MM.1S (cell line): ENCODE data around the gene DCBLD1.

Experiments
- DNase-seq: peaks from one replicate; pipeline ENCODE4 v3.0.0-alpha.2; 2015
- H2AFZ ChIP-seq: fragments of 300-600 bp; sonication (generic); 2 replicates; pipeline ENCODE4 v1.6.0; 2016; ENCODE audit warnings: antibody characterized with exemption, low read length
- H3F3A ChIP-seq: fragments of 300-600 bp; sonication (generic); 2 replicates; pipeline ENCODE4 v1.6.1; 2016; ENCODE audit warnings: mild to moderate bottlenecking, antibody characterized with exemption, low read length, moderate library complexity, mixed read lengths; ENCODE audit not compliant: insufficient read depth
- H3K27ac ChIP-seq: fragments of 300-600 bp; sonication (generic); 2 replicates; pipeline ENCODE4 v1.5.1; 2016; ENCODE audit warnings: mild to moderate bottlenecking, low read length
- H3K27me3 ChIP-seq: fragments of 300-600 bp; sonication (generic); replicated peaks from 2 replicates; pipeline ENCODE4 v1.6.0; 2016; ENCODE audit warnings: low read length; ENCODE audit not compliant: insufficient read depth
- H3K36me3 ChIP-seq: fragments of 300-600 bp; sonication (generic); replicated peaks from 2 replicates; pipeline ENCODE4 v1.6.1; 2016; ENCODE audit warnings: mild to moderate bottlenecking, low read length, mixed read lengths; ENCODE audit not compliant: insufficient read depth
- H3K4me1 ChIP-seq: fragments of 300-600 bp; sonication (generic); 2 replicates; pipeline ENCODE4 v1.6.1; 2016; ENCODE audit warnings: low read length, mixed read lengths
- H3K4me2 ChIP-seq: fragments of 300-600 bp; sonication (generic); 2 replicates; pipeline ENCODE4 v1.6.0; 2016; ENCODE audit warnings: low read depth, low read length
- H3K4me3 ChIP-seq: fragments of 300-600 bp; sonication (generic); 2 replicates; pipeline ENCODE4 v1.5.1; 2016; ENCODE audit warnings: low read length, mixed read lengths
- H3K79me2 ChIP-seq: fragments of 300-600 bp; sonication (generic); 2 replicates; pipeline ENCODE4 v1.6.1; 2016; ENCODE audit warnings: mixed run types, low read length, mixed read lengths
- H3K9ac ChIP-seq: fragments of 300-600 bp; sonication (generic); 2 replicates; pipeline ENCODE4 v1.6.1; 2016; ENCODE audit warnings: low read length, mixed read lengths
- H3K9me2 ChIP-seq: fragments of 300-600 bp; sonication (generic); replicated peaks from 2 replicates; pipeline ENCODE4 v1.6.1; 2016; ENCODE audit warnings: mild to moderate bottlenecking, low read length, mixed read lengths; ENCODE audit not compliant: insufficient read depth
- H3K9me3 ChIP-seq: fragments of 300-600 bp; sonication (generic); replicated peaks from 2 replicates; pipeline ENCODE4 v1.6.1; 2016; ENCODE audit warnings: mild to moderate bottlenecking, low read length, mixed read lengths; ENCODE audit not compliant: insufficient read depth
- H4K20me1 ChIP-seq: fragments of 300-600 bp; sonication (generic); 2 replicates; pipeline ENCODE4 v1.6.1; 2016; ENCODE audit warnings: mild to moderate bottlenecking, low read length, moderate library complexity, mixed read lengths; ENCODE audit not compliant: insufficient read depth
- CTCF ChIP-seq: fragments of 300-600 bp; sonication (generic); IDR thresholded peaks from 2 replicates; pipeline ENCODE4 v1.5.1; 2016; ENCODE audit warnings: antibody characterized with exemption, low read length, mixed read lengths
- EZH2 ChIP-seq: fragments of 300-600 bp; sonication (generic); optimal IDR thresholded peaks from 2 replicates; pipeline ENCODE3; 2017; ENCODE audit warnings: low read depth, mild to moderate bottlenecking, antibody characterized with exemption, low read length, mixed read lengths
- EZH2phosphoT487 ChIP-seq: fragments of 300-600 bp; sonication (generic); IDR thresholded peaks from 2 replicates; pipeline ENCODE4 v1.6.1; 2018; ENCODE audit warnings: antibody characterized with exemption, low read length

DCBLD1 gene

GRCh38 chr6:117546674-117547073, 64.2 kb downstream of the DCBLD1 start:
- Histone ChIP-seq H3F3A (peaks cover 60% of the 10 kb centered on the region), H3K4me1 (peaks cover 83% of the 10 kb centered on the region), H3K9me2 (no peaks in the 10 kb centered on the region), H4K20me1 (no peaks in the 10 kb centered on the region), H3K9me3 (no peaks in the 10 kb centered on the region), H3K9ac (no peak overlapping the region), H3K27ac (peak overlapping the region; percentile 83; the same call in 1 of the 2 replicates), H3K36me3 (0 out of 2 replicates have a peak, but pooled peaks cover 6% of the 10 kb centered on the region), H3K79me2 (peaks cover 23% of the 10 kb centered on the region), H2AFZ (no peak overlapping the region), H3K4me3 (no peak overlapping the region), H3K27me3 (no peaks in the 10 kb centered on the region), H3K4me2 (no peak overlapping the region)
- TF ChIP-seq EZH2: no peak
- no peak for TF ChIP-seq EZH2phosphoT487
- TF ChIP-seq CTCF: no peak
- DNase-seq: no peak

GRCh38 chr6:117547688-117548621, 65.5 kb downstream of the DCBLD1 start:
- no peak for TF ChIP-seq EZH2phosphoT487
- TF ChIP-seq EZH2: no peak
- TF ChIP-seq CTCF: no peak
- H3F3A ChIP-seq: peaks cover 57% of the 10 kb centered on the region
- H3K4me2 ChIP-seq: peak overlapping the region; percentile 58

GRCh38 chr6:117548797-117549301, 66.4 kb downstream of the DCBLD1 start:
- H3K4me1 ChIP-seq: peaks cover 66% of the 10 kb centered on the region
- H3K9ac ChIP-seq: peak overlapping the region; percentile 50
- H3F3A ChIP-seq: peaks cover 48% of the 10 kb centered on the region
- H3K4me2 ChIP-seq: peak overlapping the region; percentile 58
- H3K36me3 ChIP-seq: 0 out of 2 replicates have a peak, but pooled peaks cover 6% of the 10 kb centered on the region
- no peaks in the 10 kb centered on the region for H4K20me1 ChIP-seq
- no peaks in the 10 kb centered on the region for H3K27me3 ChIP-seq
- H3K4me3 ChIP-seq: peak overlapping the region; percentile 30
- DNase-seq: peak; percentile 84
- peak overlapping the region; percentile 87 for H3K27ac ChIP-seq
- no peaks in the 10 kb centered on the region for H3K9me2 ChIP-seq
- H2AFZ ChIP-seq: 0 out of 2 replicates have a peak overlapping the region, but pooled peaks have one; percentile 5
- H3K79me2 ChIP-seq: peaks cover 23% of the 10 kb centered on the region
- H3K9me3 ChIP-seq: no peaks in the 10 kb centered on the region
- no peak for TF ChIP-seq EZH2

More at GRCh38 chr6:117547688-117548621, 65.5 kb downstream of the DCBLD1 start:
- Histone ChIP-seq H3K9ac (peak overlapping the region; percentile 50), H3K27ac (peak overlapping the region; percentile 87), H3K4me1 (peaks cover 75% of the 10 kb centered on the region), H3K9me3 (no peaks in the 10 kb centered on the region), H3K4me3 (peak overlapping the region; percentile 30; the same call in 1 of the 2 replicates), H3K36me3 (0 out of 2 replicates have a peak, but pooled peaks cover 6% of the 10 kb centered on the region), H2AFZ (no peak overlapping the region), H3K27me3 (no peaks in the 10 kb centered on the region), H3K9me2 (no peaks in the 10 kb centered on the region), H4K20me1 (no peaks in the 10 kb centered on the region), H3K79me2 (peaks cover 23% of the 10 kb centered on the region)
- DNase-seq: no peak
